ENCODE data around the gene FAM170B. TPM values are rescaled to one million over a fixed set of nuclear protein-coding genes. Genes with fewer than 3 reads are reported as not detected.
A peak's percentile ranks its signal among the peaks of the same experiment; 100 is the strongest.

The FAM170B gene
- total and polyA plus RNA-seq, 2 of the 4 experiments (the other 2 are of a cell fraction), result not detected

DNA sequence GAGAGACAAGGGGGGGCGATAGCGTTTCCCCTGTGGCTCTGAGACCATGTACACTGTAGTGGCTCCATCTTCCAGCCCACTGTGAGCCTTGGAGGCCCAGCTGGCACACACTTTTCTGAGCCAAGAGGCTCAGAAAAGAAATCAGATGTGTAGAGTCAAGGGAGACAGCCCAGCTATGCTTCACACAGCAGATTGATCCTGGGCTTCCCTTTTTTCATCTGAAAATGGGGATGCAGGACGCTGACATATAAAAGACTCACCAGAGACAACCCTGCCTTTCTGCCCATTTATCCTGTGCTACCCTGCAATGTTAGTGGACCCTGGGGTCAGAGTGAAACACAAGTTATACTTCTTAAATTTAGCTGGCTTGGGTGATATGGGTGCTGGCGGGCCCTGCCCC lies 40.0 kb upstream of the FAM170B start:
- Histone ChIP-seq H4K5ac (ENCODE audit: low read depth, low read length) (no peak overlapping the region), H2AK9ac (replicated peaks; ENCODE audit: low read depth, low read length, poor library complexity) (no peak overlapping the region), H2AK5ac (ENCODE audit: low read depth, low read length) (no peak overlapping the region), H3K9ac (ENCODE audit: low read depth, low read length) (no peak overlapping the region), H3K56ac (ENCODE audit: extremely low read depth, insufficient read depth, low read length) (no peak overlapping the region), H3K4me3 (ENCODE audit: insufficient read depth, low read depth, low read length) (no peak overlapping the region), H3K14ac (replicated peaks; ENCODE audit: low read depth, low read length) (no peak overlapping the region), H3K9me3 (ENCODE audit: control insufficient read depth, insufficient read depth, low read length) (no peaks in the 10 kb centered on the region), H2BK120ac (ENCODE audit: low read depth, low read length) (no peak overlapping the region), H3K79me1 (ENCODE audit: low read depth in 1 of 2, low read length in 2 of 2) (no peaks in the 10 kb centered on the region), H3K4me2 (ENCODE audit: low read depth, low read length) (no peak overlapping the region), H3K27ac (ENCODE audit: insufficient read depth, low read length) (no peak overlapping the region), H3K9me1 (ENCODE audit: insufficient read depth, low read length) (peaks cover 25% of the 10 kb centered on the region), H4K8ac (ENCODE audit: low read depth in 2 of 2, low read length in 2 of 2) (no peak overlapping the region), H2BK20ac (ENCODE audit: low read depth, low read length) (no peak overlapping the region; the same call in 1 of the 2 replicates), H2AFZ (replicated peaks; ENCODE audit: low read length, poor library complexity) (no peak overlapping the region), H2BK5ac (ENCODE audit: low read depth, low read length, poor library complexity, severe bottlenecking) (no peak overlapping the region), H3K4ac (ENCODE audit: low read depth, low read length) (peak overlapping the region; percentile 16), H3K23ac (ENCODE audit: low read depth, low read length) (no peak overlapping the region), H3K27me3 (ENCODE audit: control insufficient read depth, insufficient read depth, low read length) (no peaks in the 10 kb centered on the region), H3K4me1 (ENCODE audit: control insufficient read depth, insufficient read depth, low read length) (peaks cover 14% of the 10 kb centered on the region), H4K91ac (ENCODE audit: insufficient read depth, low read depth, low read length) (no peak overlapping the region), H2BK15ac (ENCODE audit: low read depth, low read length) (no peak overlapping the region), H3K36me3 (ENCODE audit: control insufficient read depth, insufficient read depth, low read length) (no peaks in the 10 kb centered on the region), H3K18ac (ENCODE audit: low read depth, low read length) (no peak overlapping the region), H4K20me1 (ENCODE audit: insufficient read depth, low read length) (no peaks in the 10 kb centered on the region)
- no TSS peak for BruUV-seq (replicated peaks)
- dilution Hi-C loops (cut with HindIII; ENCODE audit: low sequenced_read_pairs, unreplicated experiment), result no loop called here
- intact Hi-C loops (cut with micrococcal nuclease), result no loop called here
- WGBS, 2 experiments (ENCODE audit: extremely low coverage in 2 of 2, insufficient read length in 1 of 2), result 100% methylated on average over 2 of the region's 4 CpGs; no CpG with 5 or more reads in 1 of the 2 experiments
- POLR2A ChIA-PET (ENCODE audit: unreplicated experiment), result no interaction called here
- CTCF ChIA-PET, result no interaction called here
- TF ChIP-seq BHLHE40 (IDR thresholded peaks at IDR 0.05; ENCODE audit: low read depth, low read length), result no peak
- DNase-seq (no peak), ATAC-seq (ENCODE audit: low read depth) (no peak)
- in situ Hi-C loops (cut with MboI; ENCODE audit: low sequenced_read_pairs), result no loop called here

Measured in IMR-90 (cell line).